ENCODE measurements around the gene CDC123.
"Not testable (repeated sequence)": the region's sequence is repeated elsewhere in the genome, so short reads cannot be mapped to it uniquely, and the experiment has no call there.

CDC123 gene

DNA sequence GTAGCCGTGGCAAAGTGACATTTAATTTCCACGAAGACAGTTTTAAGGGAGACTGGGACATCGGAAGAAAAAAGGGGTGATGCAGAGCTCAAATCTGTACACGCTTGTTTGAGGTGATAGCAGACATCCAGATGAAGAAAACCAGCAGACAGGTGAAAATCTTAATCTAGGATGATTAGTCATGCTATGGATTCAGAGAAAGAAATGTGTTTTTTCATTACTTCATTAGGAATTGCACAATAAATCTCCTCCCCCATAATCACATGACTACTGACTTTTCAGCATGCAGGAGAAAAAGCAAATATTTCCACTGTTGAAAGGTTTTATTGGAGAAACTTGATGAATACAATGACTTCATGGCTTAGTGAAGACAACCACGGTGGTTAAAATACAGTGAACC, 2.8 kb upstream of the CDC123 start:
- DNase-seq: no peak

- no peak for DNase-seq
These were observed 1.2 kb upstream of the CDC123 start for GRCh38 chr10:12194752-12195271.

DNA sequence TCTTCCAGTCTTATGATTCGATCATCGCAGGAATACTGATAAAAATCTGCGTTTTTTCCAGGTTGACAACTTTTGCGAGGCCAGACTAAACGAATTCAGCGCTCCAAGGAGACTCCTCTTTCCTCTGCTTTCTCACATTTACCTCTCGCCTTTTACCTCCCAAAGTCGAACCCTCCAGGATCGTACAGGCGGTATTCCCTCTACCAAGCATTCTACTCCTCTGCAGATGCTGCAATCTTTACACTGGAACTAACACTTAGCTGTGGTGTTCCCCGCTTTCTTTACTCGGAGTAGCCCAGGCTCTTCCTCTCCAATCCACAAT, 746 bp upstream of the CDC123 start:
- no peak for DNase-seq

DNA sequence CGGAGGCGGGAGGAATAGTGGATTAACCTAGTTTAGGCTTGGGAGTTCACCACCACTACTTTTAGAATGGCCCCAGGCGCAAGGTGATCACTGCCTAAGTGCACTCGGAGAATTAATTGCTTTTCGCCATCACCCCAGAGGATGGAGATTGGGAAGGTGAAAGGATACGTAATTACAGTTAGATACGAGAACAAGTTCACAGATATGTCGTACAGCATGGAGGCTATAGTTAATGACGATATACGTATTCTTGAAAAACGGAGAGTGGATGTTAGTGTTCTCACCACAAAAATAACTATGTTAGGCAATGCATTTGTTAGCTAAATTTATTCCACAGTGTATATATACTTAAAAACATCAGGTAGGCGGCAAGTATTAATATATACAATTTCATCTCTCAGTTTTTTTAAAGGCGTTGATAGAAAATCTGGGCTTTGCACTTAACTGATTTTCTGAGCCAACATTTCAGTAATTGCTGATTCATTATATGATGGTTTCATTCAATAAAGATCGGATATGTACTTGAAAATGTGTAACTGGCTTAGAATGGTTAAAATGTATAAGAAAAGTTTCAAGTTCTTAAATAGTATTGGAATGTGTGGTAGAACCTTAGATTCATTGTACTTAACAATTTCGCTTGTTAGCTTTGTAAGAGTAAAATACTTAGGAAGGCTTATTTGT, 683 bp downstream of the CDC123 start:
- peak in 1 of 2 experiments; percentile 1 for DNase-seq

DNA sequence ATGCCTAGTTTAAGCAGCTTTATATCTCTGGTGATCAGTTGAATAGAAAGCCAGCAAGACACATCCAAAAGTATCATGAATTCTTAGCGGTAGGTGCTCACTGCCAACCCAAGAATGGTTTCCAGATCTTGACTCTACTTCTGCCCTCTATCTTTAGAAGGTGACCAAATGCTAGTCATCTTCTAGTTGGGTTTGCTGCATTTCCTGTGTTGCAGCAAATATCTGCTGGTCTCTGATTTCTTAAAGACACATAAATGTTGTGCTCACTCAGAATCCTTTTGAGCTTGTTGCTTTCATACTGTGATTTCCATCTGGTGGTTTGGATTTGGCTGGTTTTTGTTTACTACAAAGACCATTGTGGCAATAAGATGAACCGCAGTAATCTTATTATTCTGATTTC, 2.2 kb downstream of the CDC123 start:
- no peak for DNase-seq

DNA sequence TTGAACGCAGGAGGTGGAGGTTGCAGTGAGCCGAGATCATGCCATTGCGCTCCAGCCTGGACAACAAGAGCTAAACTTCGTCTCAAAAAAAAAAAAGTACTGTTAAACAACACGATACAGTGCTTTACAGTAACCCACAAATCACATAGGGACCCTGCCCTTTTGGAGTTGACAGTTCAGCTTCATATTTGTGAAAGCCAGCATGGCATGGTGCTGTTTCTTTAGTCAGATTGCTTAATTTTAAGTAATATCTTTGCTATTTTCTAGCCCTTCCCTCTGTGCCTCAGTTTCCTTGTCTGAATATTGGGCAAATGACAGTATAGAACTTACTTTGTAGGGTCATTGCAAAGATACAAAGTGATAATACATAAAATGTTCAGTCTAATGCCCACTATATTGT, 4.9 kb downstream of the CDC123 start:
- no peak for DNase-seq

DNA sequence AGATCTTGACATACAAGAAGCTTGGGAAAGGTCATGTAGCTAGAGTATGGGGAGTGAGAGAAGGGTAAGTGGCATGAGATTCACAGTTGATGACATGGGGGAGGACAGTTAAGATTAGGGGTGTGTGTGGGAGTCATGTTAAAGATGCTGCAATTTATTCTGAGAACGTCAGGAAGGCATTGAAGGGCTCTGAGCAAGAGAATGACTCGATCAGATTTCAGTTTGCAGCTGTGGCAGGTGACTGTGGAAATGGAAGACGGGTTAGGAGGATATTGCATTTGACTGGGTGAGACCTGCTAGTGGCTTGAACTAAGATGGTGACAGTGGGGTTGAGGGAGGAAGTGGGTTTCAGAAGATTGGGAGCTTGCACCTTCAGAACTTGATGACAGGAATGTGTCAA, 5.6 kb downstream of the CDC123 start:
- no peak for DNase-seq

DNA sequence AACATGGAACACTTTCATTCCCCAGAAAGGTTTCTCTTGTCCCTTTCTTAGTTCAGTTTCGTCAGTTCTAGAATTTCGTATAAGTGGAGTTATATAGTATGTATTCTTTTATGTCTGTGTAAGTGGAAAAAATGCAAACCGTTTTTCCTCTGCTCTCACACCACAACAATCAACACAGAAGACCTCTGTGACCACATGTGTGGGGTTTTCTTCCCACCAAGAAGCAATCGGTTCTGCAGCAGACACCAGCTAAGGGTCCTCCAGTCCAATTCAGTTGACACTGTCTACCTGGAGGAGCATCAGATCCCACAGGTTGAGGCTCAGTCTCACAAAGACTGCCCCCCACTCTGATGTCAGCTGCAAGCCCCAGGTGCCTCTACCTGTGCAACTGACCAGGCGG, 6.2 kb downstream of the CDC123 start:
- no peak for DNase-seq

GRCh38 chr10:12205082-12205481, 9.1 kb downstream of the CDC123 start:
- DNase-seq: no peak

DNA sequence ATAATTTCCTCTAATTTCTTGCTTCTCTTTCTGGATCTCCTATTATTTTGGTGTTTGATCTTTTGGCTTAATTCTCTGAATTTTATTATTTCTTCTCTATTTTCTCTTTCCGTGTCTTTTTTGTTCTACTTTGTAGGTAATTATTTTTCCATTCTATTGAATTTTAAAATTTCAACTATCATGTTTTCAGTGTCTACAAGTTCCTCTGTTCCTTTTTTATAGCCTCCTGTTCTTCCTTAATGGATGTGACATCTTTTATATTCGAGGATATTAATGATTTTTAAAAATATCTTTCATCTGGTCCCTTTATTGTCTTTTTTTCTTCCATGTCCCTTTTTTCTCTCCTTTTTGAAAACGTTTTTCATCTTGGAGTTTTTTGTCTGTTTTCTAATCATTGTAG, 11.1 kb downstream of the CDC123 start:
- DNase-seq: no peak

DNA sequence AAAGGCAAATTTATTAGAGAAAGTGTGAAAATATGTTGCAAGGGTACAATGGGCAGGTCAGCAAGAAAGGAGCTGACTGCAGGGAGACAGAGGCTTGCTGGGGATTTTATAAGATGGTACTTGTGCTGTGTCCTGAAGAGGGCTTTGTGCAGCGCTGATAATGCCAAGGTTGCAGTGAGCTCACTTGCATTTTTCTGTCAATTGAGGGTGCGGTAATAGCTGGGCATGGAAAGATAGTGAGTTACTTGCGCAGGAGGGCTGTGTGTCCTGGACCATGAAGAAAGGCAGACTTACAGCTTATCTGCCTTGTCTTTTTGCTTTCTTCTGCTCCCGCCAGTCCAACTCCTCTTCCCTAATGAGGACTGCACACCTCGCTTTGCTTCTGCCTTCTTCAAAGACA, 12.5 kb downstream of the CDC123 start:
- DNase-seq: no peak

DNA sequence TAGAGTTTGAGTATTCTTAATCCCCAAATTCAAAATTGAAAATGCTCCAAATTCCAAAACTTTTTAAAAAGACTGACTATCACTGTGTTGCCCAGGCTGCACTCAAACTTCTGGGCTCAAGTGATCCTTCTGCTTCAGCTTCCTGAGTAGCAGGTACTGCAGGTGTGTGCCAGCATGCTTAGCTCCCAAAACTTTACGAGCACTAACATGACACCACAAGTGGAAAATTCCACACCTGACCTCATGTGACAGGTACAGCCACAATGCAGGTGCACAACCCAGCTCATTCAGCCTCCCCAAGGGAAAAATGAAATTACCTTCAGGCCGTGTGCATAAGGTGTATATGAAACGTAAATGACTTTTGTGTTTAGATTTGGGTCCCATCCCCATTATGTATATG, 16.5 kb downstream of the CDC123 start:
- DNase-seq: no peak

GRCh38 chr10:12213621-12214020, 17.6 kb downstream of the CDC123 start:
- no peak for DNase-seq

DNA sequence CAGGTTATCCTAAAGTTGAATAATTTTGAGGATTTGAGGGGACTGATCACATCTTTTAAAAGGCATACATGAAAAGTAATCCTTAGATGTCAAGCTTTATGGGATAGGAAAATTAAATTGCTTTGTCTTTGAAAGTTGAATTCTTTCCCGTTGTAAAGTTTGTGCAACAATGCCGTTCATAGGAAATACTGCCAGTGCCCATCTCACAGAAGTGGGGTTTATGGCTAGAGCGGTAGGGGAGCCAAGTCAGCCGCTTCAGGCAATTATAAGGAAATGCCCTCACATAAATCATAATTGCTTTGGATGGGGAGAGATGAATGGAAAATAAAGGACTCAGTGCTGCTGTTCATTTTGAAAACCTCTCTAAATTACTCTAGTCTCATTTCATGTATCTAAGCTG, 18.1 kb downstream of the CDC123 start:
- DNase-seq: no peak

DNA sequence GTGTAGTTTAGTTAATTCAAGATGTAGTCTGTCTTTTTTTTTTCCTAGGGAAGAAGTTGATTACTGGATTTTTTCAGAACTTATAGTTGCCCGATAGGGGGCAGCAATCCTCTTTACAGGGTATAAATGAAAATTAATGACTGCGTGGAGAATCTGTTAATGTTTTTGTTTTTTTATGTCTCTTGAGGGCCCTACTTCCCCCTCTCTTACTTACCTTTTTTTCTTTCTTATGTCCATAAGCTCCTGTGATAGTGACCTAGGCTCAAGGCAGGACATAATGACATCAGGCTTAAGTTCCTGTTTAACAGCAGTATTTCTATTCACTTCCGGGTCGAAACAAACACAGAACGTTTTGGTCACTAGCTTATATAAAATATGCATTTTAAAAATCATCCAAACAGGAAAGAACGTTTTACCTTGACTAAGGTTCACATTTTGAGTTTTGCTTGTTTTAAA, 18.8 kb downstream of the CDC123 start:
- DNase-seq: peak; percentile 28 to 36

DNA sequence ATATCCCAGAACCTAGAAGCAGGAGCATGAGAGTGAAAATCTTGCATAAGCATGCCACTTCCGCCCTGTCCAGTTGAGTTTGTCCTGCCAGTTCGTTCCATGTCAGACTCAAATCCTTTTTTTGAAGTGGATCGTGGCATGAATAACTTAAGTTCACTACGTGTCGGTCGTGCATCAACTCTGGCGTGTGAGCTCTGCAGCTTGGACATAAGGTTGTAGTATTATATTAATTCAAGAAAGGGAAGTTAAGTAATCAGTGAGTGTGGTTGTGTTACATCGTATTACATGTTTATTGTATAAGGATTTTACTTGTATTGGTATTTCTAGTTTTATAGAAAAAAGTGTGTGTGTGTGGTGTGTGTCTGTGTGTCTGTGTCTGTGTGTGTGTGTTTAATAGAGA, 23.0 kb downstream of the CDC123 start:
- no peak for DNase-seq

GRCh38 chr10:12221323-12222298, 25.6 kb downstream of the CDC123 start:
- no peak for DNase-seq

- no peak for DNase-seq
These were observed 29.5 kb downstream of the CDC123 start for GRCh38 chr10:12225444-12225843.

GRCh38 chr10:12226438-12226837, 30.4 kb downstream of the CDC123 start:
- not testable (repeated sequence) for DNase-seq

GRCh38 chr10:12228851-12229250, 32.9 kb downstream of the CDC123 start:
- DNase-seq: no peak

DNA sequence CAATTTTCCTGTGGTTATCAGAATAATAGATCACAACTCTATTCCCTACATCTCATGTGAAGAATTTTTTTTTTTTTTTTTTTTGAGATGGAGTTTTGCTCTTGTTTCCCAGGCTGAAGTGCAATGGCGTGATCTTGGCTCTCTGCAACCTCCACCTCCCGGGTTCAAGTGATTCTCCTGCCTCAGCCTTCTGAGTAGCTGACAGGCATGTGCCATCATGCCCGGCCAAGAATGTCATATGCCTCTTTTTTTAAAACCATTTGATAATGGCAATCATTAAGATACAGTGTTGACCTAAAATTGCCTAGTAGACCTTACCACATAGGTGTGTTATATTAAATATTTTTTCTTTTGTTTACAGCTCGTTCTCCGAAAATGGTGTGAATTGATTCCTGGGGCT, 38.7 kb downstream of the CDC123 start:
- not testable (repeated sequence) for DNase-seq

DNA sequence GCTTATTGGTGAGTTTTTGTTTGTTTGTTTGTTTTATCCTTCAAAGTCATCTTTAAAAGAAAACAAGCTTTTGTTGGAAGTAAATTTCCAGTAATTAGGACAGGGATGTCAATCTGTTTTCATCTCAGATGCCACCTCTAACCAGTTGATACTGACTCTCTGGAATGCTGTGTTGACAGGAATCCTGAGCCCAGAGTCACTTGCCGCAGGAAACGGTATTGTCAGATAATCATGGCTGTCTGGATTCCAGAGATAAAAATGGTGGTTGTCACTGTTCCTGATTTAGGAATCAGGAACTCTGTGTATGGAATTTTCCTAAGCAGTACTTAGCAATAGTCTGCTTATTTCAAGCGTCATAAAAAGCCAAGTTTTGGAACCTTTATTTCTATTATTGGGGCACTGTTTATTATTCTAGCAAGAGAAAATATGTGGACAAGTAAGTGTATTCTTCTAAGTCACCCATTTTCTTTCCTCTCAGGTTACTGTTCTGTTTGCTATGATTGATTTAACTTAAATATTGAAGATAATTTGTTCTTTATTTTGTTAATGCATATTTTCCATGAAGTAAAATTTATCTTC, 39.2 kb downstream of the CDC123 start:
- no peak for DNase-seq

DNA sequence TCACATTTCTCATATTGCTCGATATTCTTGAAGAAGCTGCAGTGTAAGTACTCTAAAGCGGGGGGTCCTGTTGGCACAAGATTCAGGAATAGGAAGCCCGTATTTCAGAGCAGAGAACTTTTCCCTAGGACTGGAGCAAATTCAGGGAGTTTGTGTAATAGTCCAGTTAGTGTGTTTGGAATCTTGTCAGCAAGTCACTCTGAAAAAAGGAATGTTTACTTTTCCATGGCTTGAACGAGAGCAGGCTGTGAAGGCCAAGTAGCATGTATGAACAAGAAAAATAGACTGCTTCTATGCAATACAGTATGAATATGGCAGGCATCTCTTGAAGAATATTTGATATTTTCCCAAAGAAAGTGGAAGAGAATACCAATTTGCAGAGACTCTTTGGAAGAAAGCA, 39.8 kb downstream of the CDC123 start:
- DNase-seq: no peak
